Measurements from ENCODE around the gene ARHGAP6.

GRCh38 chrX:11458170-11458569, 207.6 kb downstream of the ARHGAP6 start:
- TF ChIP-seq CTCF (IDR thresholded peaks at IDR 0.05): no peak
- TF ChIP-seq EZH2 (IDR thresholded peaks at IDR 0.05): no peak

Data from neural progenitor cell (in vitro differentiated cells).